A549 treated with ZK216348 at 1 μM for 4 hours (cell line): ENCODE results near the gene TPST1. TPM values are rescaled to one million over a fixed set of nuclear protein-coding genes. Genes with fewer than 3 reads are reported as not detected.

Experiments
- total RNA-seq: library from RNA; stranded (reverse); fragments of 200-300 nt; extraction: Qiagen RNA extraction; gene quantifications from 5 replicates; pipeline ENCODE4 v1.2.3, GENCODE V29; 2022; ENCODE audit warnings: low read depth

TPST1 gene
- total RNA-seq, result 6.1 to 8.8 TPM (median 7.4 TPM) in 5 replicates

GRCh38 chr7:66204822-66205740 is at the start of gene TPST1:
TSS of gene TPST1 (plus strand) at chr7:66205334. CDS start at chr7:66240426, 35,092 bp downstream.

Other genes with a start within 250 kb of the TPST1 start
- 28.1 to 36.2 TPM (median 31.9 TPM) in 5 replicates for gene GUSB, start 223.1 kb upstream of the TPST1 start, total RNA-seq
- 16.4 to 25.7 TPM (median 21.9 TPM) in 5 replicates for gene ASL, start 129.5 kb upstream of the TPST1 start, total RNA-seq
- 24.8 to 36.1 TPM (median 26.3 TPM) in 5 replicates for gene CRCP, start 90.5 kb upstream of the TPST1 start, total RNA-seq